ENCODE measurements around the gene ADAM22.

- TF ChIP-seq POLR2AphosphoS5 (IDR thresholded peaks at IDR 0.05; ENCODE audit: low read depth) (no peak), CTCF (conservative IDR thresholded peaks at IDR 0.05; ENCODE audit: low read depth in 2 of 2) (no peak), EZH2 (IDR thresholded peaks at IDR 0.05; ENCODE audit: low read depth, unreplicated experiment) (no peak)
Measured at GRCh38 chr7:87968021-87968420, 34.0 kb downstream of the ADAM22 start.

Measured in GM23338 (cell line).